AG04450 (cell line): ENCODE results near the gene TAF8. TPM values are rescaled to one million over a fixed set of nuclear protein-coding genes. Genes with fewer than 3 reads are reported as not detected.

ENCODE experiments used
- CTCF ChIA-PET: fragments of 300-600, 350-600 bp; formaldehyde crosslinking; extraction: SDS; loops from one replicate; lab custom pipeline; 2022; ENCODE audit warnings: antibody characterized with exemption, inconsistent platforms; lab: Charles Lee
- POLR2A ChIA-PET: fragments of 350-600 bp; formaldehyde crosslinking; extraction: SDS; loops from one replicate; lab custom pipeline; 2021; ENCODE audit warnings: antibody characterized with exemption, inconsistent platforms; lab: Yijun Ruan, JAX
- DNase-seq: peaks from one replicate; pipeline ENCODE4 v3.0.0-alpha.2; 2011; ENCODE audit warnings: low read depth, low spot score
- H3K27ac ChIP-seq: one replicate; pipeline ENCODE4 v1.5.1; 2012; ENCODE audit warnings: low read depth, low read length, control low read depth
- H3K27me3 ChIP-seq: one replicate; pipeline ENCODE4 v1.6.0; 2012; ENCODE audit warnings: low read length; ENCODE audit not compliant: control insufficient read depth, insufficient read depth
- H3K4me3 ChIP-seq: 2 replicates; pipeline ENCODE4 v1.5.1; 2011; ENCODE audit warnings: mild to moderate bottlenecking, low read depth, low read length, control low read depth
- H3K9me3 ChIP-seq: 2 replicates; pipeline ENCODE4 v1.5.1; 2012; ENCODE audit warnings: low read length; ENCODE audit not compliant: control insufficient read depth, insufficient read depth
- CTCF ChIP-seq: IDR thresholded peaks from 2 replicates; pipeline ENCODE4 v1.5.1; 2011; ENCODE audit warnings: low read depth, low read length, control low read depth, inconsistent platforms
- polyA plus RNA-seq: library from polyadenylated mRNA; depleted of rRNA; stranded (reverse); fragments of >200 nt; gene quantifications from 2 replicates; pipeline ENCODE4 v1.2.3, GENCODE V29; 2011

The TAF8 gene
- polyA plus RNA-seq, 1 experiment, result 14.6 TPM

GRCh38 chr6:42068872-42069522, 18.7 kb downstream of the TAF8 start:
- H3K27me3 ChIP-seq, result no peaks in the 10 kb centered on the region
- no peak overlapping the region for H3K4me3 ChIP-seq
- TF ChIP-seq CTCF, result no peak
- ChIA-PET CTCF (no interaction called here), POLR2A (no interaction called here)
- no peak overlapping the region for H3K27ac ChIP-seq
- DNase-seq, result no peak
- H3K9me3 ChIP-seq, result no peaks in the 10 kb centered on the region

GRCh38 chr6:42071881-42072583, 21.7 kb downstream of the TAF8 start:
- Histone ChIP-seq H3K27me3 (no peaks in the 10 kb centered on the region), H3K4me3 (no peak overlapping the region), H3K27ac (no peak overlapping the region), H3K9me3 (no peaks in the 10 kb centered on the region)
- ChIA-PET CTCF (interaction anchor here (3.6 to 15.9 kb wide), 2 partner anchors 93 to 142 kb away, joined by 24 to 172 read pairs; no protein-coding TSS in a partner anchor), POLR2A (interaction anchor here (1.2 kb wide), 1 partner anchor 143 kb away, joined by 5 read pairs; no protein-coding TSS in a partner anchor)
- no peak for DNase-seq
- no peak for TF ChIP-seq CTCF

- TF ChIP-seq CTCF, result no peak
- no peak for DNase-seq
- POLR2A ChIA-PET, result interaction anchor here (1.2 kb wide), 1 partner anchor 141 kb away, joined by 5 read pairs; no protein-coding TSS in a partner anchor
- H3K27me3 ChIP-seq, result no peaks in the 10 kb centered on the region
- H3K9me3 ChIP-seq, result no peaks in the 10 kb centered on the region
- CTCF ChIA-PET, result interaction anchor here (1.1 to 15.9 kb wide), 7 partner anchors 13 to 474 kb away, joined by 3 to 172 read pairs (median 8); partner anchors contain the start of genes BYSL and MED20
- no peak overlapping the region for H3K27ac ChIP-seq
- no peak overlapping the region for H3K4me3 ChIP-seq
Observed at GRCh38 chr6:42073287-42073686, 23.0 kb downstream of the TAF8 start.

- CTCF ChIA-PET, result interaction anchor here (0.6 to 15.9 kb wide), 9 partner anchors 9 to 482 kb away, joined by 3 to 172 read pairs (median 8); no protein-coding TSS in a partner anchor
- TF ChIP-seq CTCF, result peak; percentile 94
- Histone ChIP-seq H3K4me3 (no peak overlapping the region), H3K27ac (no peak overlapping the region), H3K9me3 (no peaks in the 10 kb centered on the region), H3K27me3 (no peaks in the 10 kb centered on the region)
- DNase-seq, result peak; percentile 37
- POLR2A ChIA-PET, result interaction anchor here (1.2 kb wide), 1 partner anchor 90 kb away, joined by 3 read pairs; no protein-coding TSS in a partner anchor
Observed at GRCh38 chr6:42075159-42075838, 25.0 kb downstream of the TAF8 start.
